OCI-LY7 (cell line): Measurements from ENCODE around the gene ATAD3B. TPM values are rescaled to one million over a fixed set of nuclear protein-coding genes. Genes with fewer than 3 reads are reported as not detected.
"Not testable (repeated sequence)": the region's sequence is repeated elsewhere in the genome, so short reads cannot be mapped to it uniquely, and the experiment has no call there.

Experiments
- BruUV-seq: library from RNA; stranded (reverse); fragments of 400-500 nt; replicated peaks from 2 replicates; lab custom pipeline; 2021; lab: Mats Ljungman, UMichigan
- CTCF ChIA-PET: fragments of 300-600 bp; sonication (Branson Sonifier 250); formaldehyde crosslinking; loops from one replicate; lab custom pipeline; 2022; ENCODE audit warnings: antibody characterized with exemption; ENCODE audit not compliant: unreplicated experiment; lab: Charles Lee
- POLR2A ChIA-PET: fragments of 300-600 bp; sonication (Branson Sonifier 250); formaldehyde crosslinking; loops from one replicate; lab custom pipeline; 2022; ENCODE audit warnings: antibody characterized with exemption; lab: Charles Lee
- DNase-seq: peaks from one replicate; pipeline ENCODE4 v3.0.0-alpha.2; 2015; ENCODE audit warnings: low spot score
- H2AFZ ChIP-seq: fragments of 200-600 bp; sonication (generic), shearing (Covaris generic); 2 replicates; pipeline ENCODE4 v1.6.1; 2014; ENCODE audit warnings: mild to moderate bottlenecking, antibody characterized with exemption, low read length, moderate library complexity
- H3K27ac ChIP-seq: fragments of 200-600 bp; sonication (generic); 2 replicates; pipeline ENCODE4 v1.5.1; 2014; ENCODE audit warnings: mixed run types, low read depth, mild to moderate bottlenecking, moderate library complexity, low read length, inconsistent platforms; ENCODE audit not compliant: poor library complexity, severe bottlenecking
- H3K36me3 ChIP-seq: fragments of 200-600 bp; sonication (generic); 2 replicates; pipeline ENCODE4 v1.6.1; 2014; ENCODE audit warnings: mild to moderate bottlenecking, antibody characterized with exemption, low read length, moderate library complexity, mixed read lengths; ENCODE audit not compliant: insufficient read depth
- H3K4me1 ChIP-seq: fragments of 200-600 bp; sonication (generic); 2 replicates; pipeline ENCODE4 v1.5.1; 2014; ENCODE audit warnings: mild to moderate bottlenecking, low read length; ENCODE audit not compliant: insufficient read depth, poor library complexity, severe bottlenecking
- H3K4me2 ChIP-seq: fragments of 200-600 bp; sonication (generic); 2 replicates; pipeline ENCODE4 v1.6.1; 2014; ENCODE audit warnings: mild to moderate bottlenecking, low read length
- H3K4me3 ChIP-seq: fragments of 200-600 bp; sonication (generic); 2 replicates; pipeline ENCODE4 v1.5.1; 2014; ENCODE audit warnings: mild to moderate bottlenecking, low read depth, low read length; ENCODE audit not compliant: poor library complexity, severe bottlenecking
- H3K79me2 ChIP-seq: fragments of 200-600 bp; sonication (generic); 2 replicates; pipeline ENCODE4 v1.6.1; 2016; ENCODE audit warnings: low read depth, mild to moderate bottlenecking, low read length, moderate library complexity, mixed read lengths; ENCODE audit not compliant: insufficient read depth
- H3K9me2 ChIP-seq: fragments of 200-600 bp; sonication (generic); 2 replicates; pipeline ENCODE4 v1.6.1; 2016; ENCODE audit warnings: mild to moderate bottlenecking, low read length, mixed read lengths; ENCODE audit not compliant: insufficient read depth
- H3K9me3 ChIP-seq: fragments of 200-600 bp; sonication (generic); 2 replicates; pipeline ENCODE4 v1.6.1; 2014; ENCODE audit warnings: mild to moderate bottlenecking, mixed run types, low read length, mixed read lengths
- H4K20me1 ChIP-seq: fragments of 200-600 bp; sonication (generic); 2 replicates; pipeline ENCODE4 v1.6.1; 2014; ENCODE audit warnings: mild to moderate bottlenecking, antibody characterized with exemption, low read length, moderate library complexity, mixed read lengths; ENCODE audit not compliant: insufficient read depth
- EZH2phosphoT487 ChIP-seq: fragments of 200-600 bp; sonication (generic); IDR thresholded peaks from 2 replicates; pipeline ENCODE4 v1.6.1; 2018; ENCODE audit warnings: low read depth, borderline replicate concordance, mild to moderate bottlenecking, mixed run types, antibody characterized with exemption, low read length, moderate library complexity, mixed read lengths
- intact Hi-C: fragments of 100-400 bp; cut with micrococcal nuclease; formaldehyde crosslinking; loops from one replicate; pipeline ENCODE4 v1.10.0; 2022; ENCODE audit not compliant: unreplicated experiment
- total RNA-seq, 2 experiments: library from RNA; depleted of rRNA in 1 of 2; stranded (reverse); fragments of >200 nt in 1 of 2; shearing (Covaris generic) in 1 of 2; gene quantifications; 2 replicates each; pipeline ENCODE4 v1.2.3, GENCODE V29; 2014 to 2022
- TF ChIP-seq, protein P1 (sequence below): fragments of 200-600 bp; sonication (generic); conservative IDR thresholded peaks from 2 replicates; pipeline ENCODE4 v1.5.1; 2014; ENCODE audit warnings: mild to moderate bottlenecking, antibody characterized with exemption, low read length, moderate library complexity, mixed read lengths

ATAD3B gene
- total RNA-seq, 2 experiments from 2014 or later = 54.9 to 62.4 TPM

DNA sequence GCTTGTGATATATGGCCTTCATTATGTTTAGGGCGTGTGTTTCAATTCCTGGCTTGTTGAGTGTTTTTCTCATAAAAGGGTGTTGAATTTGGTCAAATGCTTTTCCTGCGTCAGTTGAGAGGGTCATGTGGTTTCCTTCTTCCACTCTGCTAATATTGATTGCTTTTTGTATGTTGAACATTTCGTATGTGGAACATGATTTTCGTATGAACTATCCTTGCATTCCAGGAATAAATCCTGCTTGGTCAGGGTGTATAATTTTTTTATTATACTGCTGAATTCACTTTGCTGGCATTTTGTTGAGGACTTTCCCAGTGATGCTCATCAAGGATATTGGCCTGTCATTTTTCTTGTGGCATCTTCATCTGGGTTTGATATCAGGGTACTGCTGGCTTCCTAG lies 35.7 kb downstream of the ATAD3B start:
- no peaks in the 10 kb centered on the region for H3K9me2 ChIP-seq
- intact Hi-C loops = no loop called here
- no peak overlapping the region for H3K4me2 ChIP-seq
- H4K20me1 ChIP-seq = no peaks in the 10 kb centered on the region
- H3K9me3 ChIP-seq = peaks cover 6% of the 10 kb centered on the region; the same call in 1 of the 2 replicates
- POLR2A ChIA-PET = interaction anchor here (0.6 kb wide), 1 partner anchor 357 kb away, joined by 9 read pairs; no protein-coding TSS in a partner anchor
- H3K4me3 ChIP-seq = no peak overlapping the region
- no peak overlapping the region for H3K27ac ChIP-seq
- no TSS peak for BruUV-seq
- CTCF ChIA-PET = no interaction called here
- DNase-seq = no peak
- no peak overlapping the region for H2AFZ ChIP-seq
- no peaks in the 10 kb centered on the region for H3K36me3 ChIP-seq
- H3K79me2 ChIP-seq = no peaks in the 10 kb centered on the region; the same call in 1 of the 2 replicates
- peaks cover 20% of the 10 kb centered on the region for H3K4me1 ChIP-seq
- TF ChIP-seq EZH2phosphoT487 = no peak
- TF ChIP-seq, protein P1, sequence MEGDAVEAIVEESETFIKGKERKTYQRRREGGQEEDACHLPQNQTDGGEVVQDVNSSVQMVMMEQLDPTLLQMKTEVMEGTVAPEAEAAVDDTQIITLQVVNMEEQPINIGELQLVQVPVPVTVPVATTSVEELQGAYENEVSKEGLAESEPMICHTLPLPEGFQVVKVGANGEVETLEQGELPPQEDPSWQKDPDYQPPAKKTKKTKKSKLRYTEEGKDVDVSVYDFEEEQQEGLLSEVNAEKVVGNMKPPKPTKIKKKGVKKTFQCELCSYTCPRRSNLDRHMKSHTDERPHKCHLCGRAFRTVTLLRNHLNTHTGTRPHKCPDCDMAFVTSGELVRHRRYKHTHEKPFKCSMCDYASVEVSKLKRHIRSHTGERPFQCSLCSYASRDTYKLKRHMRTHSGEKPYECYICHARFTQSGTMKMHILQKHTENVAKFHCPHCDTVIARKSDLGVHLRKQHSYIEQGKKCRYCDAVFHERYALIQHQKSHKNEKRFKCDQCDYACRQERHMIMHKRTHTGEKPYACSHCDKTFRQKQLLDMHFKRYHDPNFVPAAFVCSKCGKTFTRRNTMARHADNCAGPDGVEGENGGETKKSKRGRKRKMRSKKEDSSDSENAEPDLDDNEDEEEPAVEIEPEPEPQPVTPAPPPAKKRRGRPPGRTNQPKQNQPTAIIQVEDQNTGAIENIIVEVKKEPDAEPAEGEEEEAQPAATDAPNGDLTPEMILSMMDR = no peak

DNA sequence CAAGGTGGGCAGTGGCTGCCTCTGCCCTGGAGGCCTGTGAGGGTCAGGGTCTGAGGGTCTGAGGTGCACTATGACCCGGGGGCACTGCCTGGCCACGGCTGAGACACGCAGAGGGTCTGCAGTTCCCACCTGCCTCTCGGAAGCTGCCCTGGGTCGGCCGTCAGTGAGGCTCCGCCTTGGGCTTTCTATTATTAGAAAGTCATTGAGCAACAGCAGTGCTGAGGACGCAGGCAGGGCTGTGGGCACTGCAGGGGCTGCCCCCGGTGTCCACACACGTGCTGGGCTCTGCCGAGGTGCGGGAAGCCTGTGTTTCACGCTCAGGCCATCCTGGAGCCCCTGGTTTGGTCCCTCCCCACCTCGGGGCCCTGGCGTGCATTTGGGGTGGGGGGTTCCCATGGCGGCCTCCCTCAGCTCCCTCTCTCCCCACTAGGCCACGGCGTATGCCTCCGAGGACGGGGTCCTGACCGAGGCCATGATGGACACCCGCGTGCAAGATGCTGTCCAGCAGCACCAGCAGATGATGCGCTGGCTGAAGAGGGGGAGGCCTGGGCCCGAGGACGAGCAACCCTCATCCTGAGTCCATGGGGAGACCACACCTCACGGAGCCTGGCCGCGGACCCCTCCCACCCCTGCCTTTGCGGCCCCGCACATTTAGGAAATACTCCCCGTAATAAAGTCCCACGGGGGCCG lies 37.4 kb downstream of the ATAD3B start:
- H3K27ac ChIP-seq, CTCF ChIA-PET, H3K4me2 ChIP-seq, H3K79me2 ChIP-seq, DNase-seq, intact Hi-C loops, H3K4me3 ChIP-seq, H3K36me3 ChIP-seq, H2AFZ ChIP-seq, H3K9me2 ChIP-seq, BruUV-seq, H4K20me1 ChIP-seq, POLR2A ChIA-PET, H3K9me3 ChIP-seq: not testable (repeated sequence)
- peaks cover 20% of the 10 kb centered on the region for H3K4me1 ChIP-seq

DNA sequence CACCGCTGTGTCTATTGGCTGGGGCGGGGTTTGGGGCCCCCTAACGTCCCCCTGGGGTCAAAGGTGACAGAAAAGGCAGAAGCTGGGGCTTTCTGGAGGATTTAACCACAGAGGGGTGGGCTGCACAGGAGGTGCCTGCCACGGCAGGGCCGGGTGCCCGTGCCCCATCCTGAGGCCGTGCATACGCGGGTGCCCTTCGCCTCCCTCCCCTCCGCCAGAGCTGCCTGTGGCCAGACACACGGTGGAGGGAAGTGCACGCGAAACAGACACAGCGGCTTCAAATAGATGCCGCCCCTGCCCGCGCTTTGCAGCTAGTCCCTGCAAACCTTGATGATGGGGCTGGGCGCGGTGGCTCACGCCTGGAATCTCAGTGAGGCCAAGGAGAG lies 37.9 kb downstream of the ATAD3B start:
- H3K4me2 ChIP-seq, H4K20me1 ChIP-seq, BruUV-seq, H3K4me3 ChIP-seq, H2AFZ ChIP-seq, H3K9me3 ChIP-seq, H3K9me2 ChIP-seq, DNase-seq, H3K36me3 ChIP-seq, H3K27ac ChIP-seq, intact Hi-C loops, CTCF ChIA-PET: not testable (repeated sequence)
- POLR2A ChIA-PET = interaction anchor here (0.7 to 1.3 kb wide), 2 partner anchors 48 to 855 kb away, joined by 4 read pairs; no protein-coding TSS in a partner anchor
- Histone ChIP-seq H3K79me2 (peaks cover 14% of the 10 kb centered on the region; the same call in 1 of the 2 replicates), H3K4me1 (peaks cover 20% of the 10 kb centered on the region)
